Loucy (cell line): ENCODE data around the gene CYFIP2.

Source experiments
- H2AFZ ChIP-seq: fragments of 200-600 bp; sonication (generic); 2 replicates; pipeline ENCODE4 v1.6.0; 2016; ENCODE audit warnings: antibody characterized with exemption, mild to moderate bottlenecking, low read length, moderate library complexity
- H3F3A ChIP-seq: fragments of 200-600 bp; 2 replicates; pipeline ENCODE4 v1.6.0; 2016; ENCODE audit warnings: antibody characterized with exemption, low read depth, mild to moderate bottlenecking
- H3K27me3 ChIP-seq: fragments of 200-600 bp; sonication (generic); 2 replicates; pipeline ENCODE4 v1.6.1; 2014; ENCODE audit warnings: low read length, mild to moderate bottlenecking; ENCODE audit not compliant: insufficient read depth, poor library complexity, severe bottlenecking
- H3K36me3 ChIP-seq: fragments of 200-600 bp; sonication (generic); 2 replicates; pipeline ENCODE4 v1.6.1; 2016; ENCODE audit warnings: low read length; ENCODE audit not compliant: insufficient read depth
- H3K4me1 ChIP-seq: fragments of 200-600 bp; sonication (generic); 2 replicates; pipeline ENCODE4 v1.5.1; 2014; ENCODE audit warnings: low read length, mild to moderate bottlenecking; ENCODE audit not compliant: insufficient read depth, poor library complexity, severe bottlenecking
- H3K4me2 ChIP-seq: fragments of 200-600 bp; sonication (generic); 2 replicates; pipeline ENCODE4 v1.6.0; 2014; ENCODE audit warnings: antibody characterized with exemption, low read length, low read depth, mild to moderate bottlenecking; ENCODE audit not compliant: poor library complexity, severe bottlenecking
- H3K4me3 ChIP-seq: fragments of 200-600 bp; sonication (generic); 2 replicates; pipeline ENCODE4 v1.5.1; 2014; ENCODE audit warnings: low read length, mild to moderate bottlenecking, mixed read lengths; ENCODE audit not compliant: poor library complexity, severe bottlenecking
- H3K79me2 ChIP-seq: fragments of 200-600 bp; sonication (generic); 2 replicates; pipeline ENCODE4 v1.6.1; 2014; ENCODE audit warnings: low read length; ENCODE audit not compliant: insufficient read depth
- H3K9ac ChIP-seq: fragments of 200-600 bp; sonication (generic); 2 replicates; pipeline ENCODE4 v1.6.0; 2014; ENCODE audit warnings: mild to moderate bottlenecking, low read depth, low read length, moderate library complexity; ENCODE audit not compliant: poor library complexity, severe bottlenecking
- H3K9me2 ChIP-seq: fragments of 200-600 bp; sonication (generic); replicated peaks from 2 replicates; pipeline ENCODE4 v1.6.1; 2016; ENCODE audit warnings: low read depth, low read length, mixed read lengths
- H3K9me3 ChIP-seq: fragments of 200-600 bp; sonication (generic); 2 replicates; pipeline ENCODE4 v1.6.1; 2014; ENCODE audit warnings: mild to moderate bottlenecking, antibody characterized with exemption, low read length, low read depth; ENCODE audit not compliant: insufficient read depth
- H4K20me1 ChIP-seq: fragments of 200-600 bp; sonication (generic); 2 replicates; pipeline ENCODE4 v1.6.0; 2014; ENCODE audit warnings: antibody characterized with exemption, low read length, mild to moderate bottlenecking; ENCODE audit not compliant: insufficient read depth, poor library complexity, severe bottlenecking
- EZH2phosphoT487 ChIP-seq: fragments of 200-600 bp; IDR thresholded peaks from 2 replicates; pipeline ENCODE4 v1.6.1; 2018; ENCODE audit warnings: antibody characterized with exemption, mild to moderate bottlenecking, moderate library complexity, borderline replicate concordance
- TF ChIP-seq, protein P1 (sequence below): fragments of 200-600 bp; sonication (generic); conservative IDR thresholded peaks from 2 replicates; pipeline ENCODE4 v1.5.1; 2014; ENCODE audit warnings: mild to moderate bottlenecking, antibody characterized with exemption, low read length

The CYFIP2 gene

DNA sequence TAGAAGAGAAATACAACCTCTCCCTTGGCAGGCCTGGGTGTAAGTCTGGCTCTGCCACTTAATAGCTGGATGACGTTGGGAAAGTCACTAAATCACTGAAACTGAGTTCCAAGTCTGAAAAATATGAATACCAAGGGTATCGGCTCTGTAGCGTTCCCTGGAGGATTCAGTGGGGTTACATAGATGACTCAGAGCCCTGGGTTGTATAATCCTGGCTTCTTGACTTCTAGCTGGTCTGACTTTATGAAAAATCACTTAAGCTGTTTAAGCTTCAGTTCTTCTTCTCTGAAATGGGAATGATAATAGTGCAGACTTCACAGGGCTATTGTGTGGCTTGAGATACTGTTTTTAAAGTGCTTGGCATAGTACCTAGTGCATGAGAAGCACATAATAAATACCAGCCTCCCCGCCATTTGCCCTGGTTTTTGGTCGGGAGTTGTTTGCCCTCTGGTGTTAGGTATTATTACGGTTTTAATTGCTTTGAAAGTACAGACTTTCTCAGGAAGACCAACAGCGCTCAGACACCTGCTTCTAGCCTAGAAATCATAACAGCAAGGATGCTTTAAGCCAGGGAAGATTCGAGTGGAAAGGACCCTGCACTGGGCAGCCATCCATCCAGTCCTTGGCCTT lies 43.0 kb downstream of the CYFIP2 start:
- Histone ChIP-seq H3K36me3 (peaks cover 69% of the 10 kb centered on the region; the same call in 1 of the 2 replicates), H3K4me2 (no peak overlapping the region), H2AFZ (no peak overlapping the region)

DNA sequence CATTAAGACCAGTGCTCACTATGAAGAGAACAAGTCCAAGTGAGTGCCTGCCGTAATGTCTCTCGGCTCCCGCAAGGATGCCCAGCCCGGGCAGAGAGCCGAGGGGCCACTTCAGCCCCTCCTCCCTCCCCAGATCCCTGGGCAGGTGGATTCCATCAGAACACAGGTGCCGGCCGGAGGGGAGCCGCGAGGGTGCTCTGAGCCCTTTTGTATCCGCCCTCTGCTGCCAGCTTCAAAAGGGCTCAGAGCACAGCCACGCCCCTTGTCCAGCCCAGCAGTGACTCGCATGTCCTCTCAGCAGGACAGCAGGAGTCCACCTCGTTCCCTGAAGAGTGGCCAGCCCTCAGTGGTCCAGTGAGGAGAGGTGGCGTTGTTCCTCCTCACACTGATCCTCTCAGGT lies 43.9 kb downstream of the CYFIP2 start:
- Histone ChIP-seq H2AFZ (no peak overlapping the region), H3K27me3 (no peaks in the 10 kb centered on the region), H3K9me3 (no peaks in the 10 kb centered on the region), H3K36me3 (peaks cover 69% of the 10 kb centered on the region; the same call in 1 of the 2 replicates), H3K4me2 (no peak overlapping the region), H3K79me2 (no peaks in the 10 kb centered on the region), H3K9me2 (no peaks in the 10 kb centered on the region), H3F3A (no peaks in the 10 kb centered on the region), H4K20me1 (no peaks in the 10 kb centered on the region), H3K9ac (no peak overlapping the region), H3K4me3 (no peak overlapping the region), H3K4me1 (no peaks in the 10 kb centered on the region)
- TF ChIP-seq, protein P1, sequence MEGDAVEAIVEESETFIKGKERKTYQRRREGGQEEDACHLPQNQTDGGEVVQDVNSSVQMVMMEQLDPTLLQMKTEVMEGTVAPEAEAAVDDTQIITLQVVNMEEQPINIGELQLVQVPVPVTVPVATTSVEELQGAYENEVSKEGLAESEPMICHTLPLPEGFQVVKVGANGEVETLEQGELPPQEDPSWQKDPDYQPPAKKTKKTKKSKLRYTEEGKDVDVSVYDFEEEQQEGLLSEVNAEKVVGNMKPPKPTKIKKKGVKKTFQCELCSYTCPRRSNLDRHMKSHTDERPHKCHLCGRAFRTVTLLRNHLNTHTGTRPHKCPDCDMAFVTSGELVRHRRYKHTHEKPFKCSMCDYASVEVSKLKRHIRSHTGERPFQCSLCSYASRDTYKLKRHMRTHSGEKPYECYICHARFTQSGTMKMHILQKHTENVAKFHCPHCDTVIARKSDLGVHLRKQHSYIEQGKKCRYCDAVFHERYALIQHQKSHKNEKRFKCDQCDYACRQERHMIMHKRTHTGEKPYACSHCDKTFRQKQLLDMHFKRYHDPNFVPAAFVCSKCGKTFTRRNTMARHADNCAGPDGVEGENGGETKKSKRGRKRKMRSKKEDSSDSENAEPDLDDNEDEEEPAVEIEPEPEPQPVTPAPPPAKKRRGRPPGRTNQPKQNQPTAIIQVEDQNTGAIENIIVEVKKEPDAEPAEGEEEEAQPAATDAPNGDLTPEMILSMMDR: no peak
- TF ChIP-seq EZH2phosphoT487: no peak

More for the DNA sequence above, 43.0 kb downstream of the CYFIP2 start:
- Histone ChIP-seq H3K4me3 (no peak overlapping the region), H3K9me2 (no peaks in the 10 kb centered on the region), H3K79me2 (no peaks in the 10 kb centered on the region), H4K20me1 (no peaks in the 10 kb centered on the region), H3F3A (no peaks in the 10 kb centered on the region), H3K4me1 (no peaks in the 10 kb centered on the region), H3K9ac (no peak overlapping the region), H3K27me3 (no peaks in the 10 kb centered on the region), H3K9me3 (no peaks in the 10 kb centered on the region)
- no peak for TF ChIP-seq EZH2phosphoT487
- TF ChIP-seq, protein P1: no peak

DNA sequence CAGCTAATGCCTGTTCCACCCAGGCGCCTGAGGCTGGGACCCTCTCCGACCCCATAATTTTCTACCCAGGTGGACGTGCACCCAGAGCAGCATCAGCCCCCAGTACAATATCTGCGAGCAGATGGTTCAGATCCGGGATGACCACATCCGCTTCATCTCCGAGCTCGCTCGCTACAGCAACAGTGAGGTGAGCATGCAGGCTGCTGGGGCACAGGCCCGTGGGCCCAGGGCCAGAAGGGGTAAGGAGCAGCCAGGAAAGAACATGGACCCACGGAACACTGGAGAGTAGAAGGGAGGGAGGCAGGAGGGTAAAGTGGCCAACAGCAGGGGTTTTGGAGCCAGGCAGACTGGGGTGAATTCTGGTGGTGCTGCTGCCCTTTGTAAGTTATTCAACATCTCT lies 45.7 kb downstream of the CYFIP2 start:
- no peak overlapping the region for H2AFZ ChIP-seq
- H3K36me3 ChIP-seq: peaks cover 66% of the 10 kb centered on the region; the same call in 1 of the 2 replicates
- no peaks in the 10 kb centered on the region for H3K9me2 ChIP-seq
- H3K9me3 ChIP-seq: no peaks in the 10 kb centered on the region
- H4K20me1 ChIP-seq: no peaks in the 10 kb centered on the region
- H3K9ac ChIP-seq: no peak overlapping the region
- H3K4me2 ChIP-seq: no peak overlapping the region
- no peak overlapping the region for H3K4me3 ChIP-seq
- H3K4me1 ChIP-seq: no peaks in the 10 kb centered on the region
- no peaks in the 10 kb centered on the region for H3F3A ChIP-seq
- H3K79me2 ChIP-seq: no peaks in the 10 kb centered on the region
- TF ChIP-seq, protein P1: no peak
- TF ChIP-seq EZH2phosphoT487: no peak
- H3K27me3 ChIP-seq: no peaks in the 10 kb centered on the region
